Ovary (tissue), 9 donors: ENCODE data around the gene TSHZ2. TPM values are rescaled to one million over a fixed set of nuclear protein-coding genes. Genes with fewer than 3 reads are reported as not detected.

Experiments
- DNase-seq, 5 donors: peaks; one replicate each; pipeline ENCODE4 v3.0.0-alpha.2; 2019 to 2020
- H3K27ac ChIP-seq, 2 donors: fragments of 200-600 bp; one replicate each; pipeline versions ENCODE4 v1.5.1 to v1.8.0; 2019 to 2022
- H3K27me3 ChIP-seq: fragments of 200-600 bp; one replicate; pipeline ENCODE4 v1.8.0; 2022
- H3K36me3 ChIP-seq: fragments of 200-600 bp; sonication (generic); one replicate; pipeline ENCODE4 v1.5.1; 2019
- H3K4me1 ChIP-seq: one replicate; pipeline ENCODE4 v1.8.1; 2013; ENCODE audit warnings: mild to moderate bottlenecking, moderate library complexity; ENCODE audit not compliant: insufficient read depth
- H3K4me3 ChIP-seq: fragments of 200-600 bp; sonication (generic); one replicate; pipeline ENCODE4 v1.5.1; 2017
- H3K9me3 ChIP-seq, 2 donors: fragments of 200-600 bp in 1 of 2; sonication (generic) in 1 of 2; one replicate each; pipeline versions ENCODE4 v1.5.1 to v1.8.1; 2013 to 2019; ENCODE audit warnings: mild to moderate bottlenecking in 1 of 2, moderate library complexity in 1 of 2
- EP300 ChIP-seq: sonication (generic); formaldehyde crosslinking; IDR thresholded peaks from one replicate; pipeline ENCODE4 v1.6.1; 2017; ENCODE audit warnings: antibody characterized with exemption
- POLR2A ChIP-seq: fragments of 450-650 bp; IDR thresholded peaks from one replicate; pipeline ENCODE4 v1.6.1; 2017; ENCODE audit warnings: antibody characterized with exemption, mild to moderate bottlenecking, moderate library complexity
- WGBS, 3 donors: extraction: QIAGEN DNeasy Blood & Tissue Kit in 1 of 3; methylation state at CpG; one replicate each; pipeline versions ENCODE4 v1.1.5 to v1.1.7; 2013 to 2017; 5-methylcytosine and 5-hydroxymethylcytosine counted together
- intact Hi-C, 4 donors: fragments of 100-400 bp; cut with DNase I; formaldehyde crosslinking; loops; one replicate each; pipeline versions ENCODE4 v1.11.0 to v1.15.1; 2022 to 2023
- polyA plus RNA-seq, 2 donors: library from polyadenylated mRNA; stranded (reverse); fragments of 200-250 nt in 1 of 2; fragments of 350-450 nt in 1 of 2; fragmentation: Illumina TruSeq in 1 of 2; extraction: RNeasy Lipid Tissue Mini Kit (QIAGEN cat#74804) in 1 of 2; gene quantifications; one replicate each; pipeline ENCODE4 v1.2.3, GENCODE V29; 2013 to 2014
- total RNA-seq, 7 donors: library from RNA; depleted of rRNA in 2 of 7; stranded (reverse); fragments of >200 nt in 2 of 7; fragmentation: NEBNext Ultra II Directional in 3 of 7; extraction: Animal tissue kit (Norgen Biotek cat#: 25700) in 3 of 7; gene quantifications; one replicate each; pipeline versions ENCODE4 v1.1.0 to v1.2.4, GENCODE V29; 2016 to 2023
- TF ChIP-seq, protein P1 (sequence below), 3 donors: fragments of 450-650 bp in 2 of 3; fragments of 200-600 bp in 1 of 3; IDR thresholded peaks; one replicate each; pipeline versions ENCODE4 v1.5.1 to v1.8.0; 2016 to 2022; ENCODE audit warnings: antibody characterized with exemption in 3 of 3, mild to moderate bottlenecking in 1 of 3
- donor health status: DM: no; HTN: no; CAD: no; lungs with moderate emphysema.
- donor health status: DM: no; HTN: no; CAD: no.
- donor health status: Bipolar disorder and iron deficiency.
- donor health status: DM: yes; HTN: yes; CAD: no.
- donor health status: DM: no; HTN: no; CAD: no.
- donor health status: DM: yes; HTN: yes; CAD: no.

TSHZ2 gene
- total and polyA plus RNA-seq, 9 donors, result 18.2 to 113 (median 40.2) TPM

DNA sequence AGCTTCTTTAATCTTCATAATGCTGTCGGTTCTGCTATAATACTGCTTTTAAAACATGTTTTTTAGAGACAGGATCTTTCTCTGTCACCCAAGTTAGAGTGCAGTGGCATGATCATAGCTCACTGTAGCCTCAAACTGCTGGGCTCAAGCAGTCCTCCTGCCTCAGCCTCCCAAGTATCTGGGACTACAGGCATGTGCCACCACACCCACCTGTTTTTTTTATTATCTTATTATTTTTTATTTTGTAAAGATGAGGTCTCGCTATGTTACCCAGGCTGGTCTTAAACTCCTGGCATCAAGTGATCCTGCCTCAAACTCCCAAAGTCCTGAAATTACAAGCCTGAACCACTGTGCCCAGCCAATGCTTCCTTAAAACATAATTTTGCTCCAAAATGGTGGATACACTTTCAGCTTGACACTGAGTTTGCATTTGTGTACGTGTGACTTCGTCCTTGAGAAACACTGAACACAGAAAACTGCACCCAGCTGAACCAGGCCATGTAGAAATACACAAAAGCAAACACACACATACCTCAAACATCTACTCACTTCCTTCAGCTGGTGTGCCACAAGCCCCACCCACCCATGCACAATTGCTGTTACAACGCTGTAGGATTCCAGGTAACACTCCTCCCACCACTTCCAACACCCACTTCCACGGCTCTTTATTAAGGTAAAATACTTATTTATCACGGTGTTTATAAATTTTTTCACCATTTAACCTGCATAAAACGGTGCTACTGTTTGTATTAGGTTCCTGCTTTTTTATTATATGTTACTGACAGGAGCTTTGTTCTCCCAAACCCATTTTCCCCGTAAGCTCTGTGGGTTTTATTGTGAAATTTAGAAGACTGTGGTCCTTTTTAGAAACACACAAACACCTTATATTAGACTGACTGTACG, 109.1 kb downstream of the TSHZ2 start:
- no peaks in the 10 kb centered on the region for H3K9me3 ChIP-seq
- TF ChIP-seq POLR2A, result no peak
- no peak for TF ChIP-seq EP300
- TF ChIP-seq, protein P1, sequence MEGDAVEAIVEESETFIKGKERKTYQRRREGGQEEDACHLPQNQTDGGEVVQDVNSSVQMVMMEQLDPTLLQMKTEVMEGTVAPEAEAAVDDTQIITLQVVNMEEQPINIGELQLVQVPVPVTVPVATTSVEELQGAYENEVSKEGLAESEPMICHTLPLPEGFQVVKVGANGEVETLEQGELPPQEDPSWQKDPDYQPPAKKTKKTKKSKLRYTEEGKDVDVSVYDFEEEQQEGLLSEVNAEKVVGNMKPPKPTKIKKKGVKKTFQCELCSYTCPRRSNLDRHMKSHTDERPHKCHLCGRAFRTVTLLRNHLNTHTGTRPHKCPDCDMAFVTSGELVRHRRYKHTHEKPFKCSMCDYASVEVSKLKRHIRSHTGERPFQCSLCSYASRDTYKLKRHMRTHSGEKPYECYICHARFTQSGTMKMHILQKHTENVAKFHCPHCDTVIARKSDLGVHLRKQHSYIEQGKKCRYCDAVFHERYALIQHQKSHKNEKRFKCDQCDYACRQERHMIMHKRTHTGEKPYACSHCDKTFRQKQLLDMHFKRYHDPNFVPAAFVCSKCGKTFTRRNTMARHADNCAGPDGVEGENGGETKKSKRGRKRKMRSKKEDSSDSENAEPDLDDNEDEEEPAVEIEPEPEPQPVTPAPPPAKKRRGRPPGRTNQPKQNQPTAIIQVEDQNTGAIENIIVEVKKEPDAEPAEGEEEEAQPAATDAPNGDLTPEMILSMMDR (IDR thresholded peaks at IDR 0.05), result no peak
- WGBS, 3 donors, result 34 to 46% (median 38%) methylated on average over 10 of the region's 10 CpGs
- H3K27me3 ChIP-seq, result no peaks in the 10 kb centered on the region
- intact Hi-C loops, result no loop called here
- H3K27ac ChIP-seq, result no peak overlapping the region
- peak in 1 of 5 donors; percentile 24 for DNase-seq
- H3K4me3 ChIP-seq, result no peak overlapping the region
- no peaks in the 10 kb centered on the region for H3K36me3 ChIP-seq
- peaks cover 23% of the 10 kb centered on the region for H3K4me1 ChIP-seq

DNA sequence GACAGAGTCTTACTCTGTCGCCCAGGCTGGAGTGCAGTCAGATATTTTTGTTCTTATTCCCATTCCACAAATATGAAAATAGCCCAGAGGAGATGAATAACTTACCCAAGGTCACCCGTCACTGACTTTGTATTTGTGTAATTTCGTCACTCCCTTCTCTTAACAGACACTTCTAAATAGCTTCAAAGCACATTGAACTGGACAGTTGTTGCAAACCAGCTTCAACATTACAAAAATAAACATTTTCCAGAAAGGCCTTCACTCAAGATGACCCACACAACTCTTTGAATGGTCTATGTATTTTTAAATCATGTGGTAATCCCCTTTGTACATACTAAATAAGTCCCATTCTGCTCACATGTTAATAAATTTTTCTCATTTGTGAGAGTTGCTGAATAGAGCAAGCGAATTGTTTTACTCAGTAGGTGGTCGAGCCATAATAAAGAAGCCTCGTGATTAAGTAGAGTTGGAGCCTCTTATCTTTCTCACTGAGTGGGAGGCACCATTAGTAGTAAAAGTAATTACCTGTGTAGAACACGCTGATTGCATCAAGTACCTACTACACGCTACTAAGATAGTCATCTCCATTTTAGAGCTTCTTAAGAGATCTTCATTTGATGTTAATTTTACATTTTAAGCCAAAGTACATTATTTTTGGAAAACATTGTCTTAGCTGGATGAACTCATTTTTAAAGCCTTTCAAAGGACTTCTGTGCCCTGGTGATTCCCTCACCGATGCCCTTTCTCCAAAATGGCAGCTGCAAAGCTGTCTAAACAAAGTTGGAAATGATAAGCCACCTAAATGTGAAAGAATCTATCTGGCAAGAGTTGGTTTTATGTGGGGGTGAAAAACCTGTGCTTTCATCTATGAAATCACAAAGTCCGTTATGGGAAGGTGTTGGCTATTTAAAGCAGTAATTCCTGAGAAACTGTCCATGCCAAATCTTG, 110.0 kb downstream of the TSHZ2 start:
- DNase-seq, result no peak
- H3K4me3 ChIP-seq, result no peak overlapping the region
- H3K27me3 ChIP-seq, result no peaks in the 10 kb centered on the region
- no peak overlapping the region for H3K27ac ChIP-seq
- H3K4me1 ChIP-seq, result peaks cover 19% of the 10 kb centered on the region
- intact Hi-C loops, result no loop called here
- no peaks in the 10 kb centered on the region for H3K9me3 ChIP-seq
- WGBS, 3 donors, result 22 to 38% (median 29%) methylated on average over 10 of the region's 10 CpGs
- TF ChIP-seq, protein P1 (IDR thresholded peaks at IDR 0.05), result no peak
- no peak for TF ChIP-seq EP300
- no peak for TF ChIP-seq POLR2A
- H3K36me3 ChIP-seq, result no peaks in the 10 kb centered on the region

DNA sequence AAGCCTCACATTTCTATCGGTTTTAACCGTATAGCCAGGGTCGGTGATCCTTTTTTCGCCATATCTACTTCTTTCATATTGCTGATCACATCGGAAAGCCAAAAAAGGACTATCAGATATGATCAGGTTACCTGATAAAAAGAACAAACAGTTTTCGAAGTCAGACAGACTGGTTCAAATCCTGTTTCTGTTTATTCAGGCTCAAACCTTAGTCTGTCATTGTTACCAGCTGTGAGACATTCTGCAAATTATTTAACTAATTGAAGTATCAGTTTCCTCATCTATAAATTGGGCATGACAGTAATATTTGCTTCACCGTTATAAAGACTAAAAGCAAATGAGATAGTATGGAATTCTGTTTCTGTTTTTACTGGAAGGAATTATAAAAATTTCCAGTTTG, 111.3 kb downstream of the TSHZ2 start:
- no peak for DNase-seq
- no peak overlapping the region for H3K27ac ChIP-seq
- WGBS, 3 donors, result 89 to 92% (median 90%) methylated on average over 7 of the region's 7 CpGs
- intact Hi-C loops, result no loop called here
- H3K4me3 ChIP-seq, result no peak overlapping the region
- peaks cover 13% of the 10 kb centered on the region for H3K4me1 ChIP-seq
- H3K36me3 ChIP-seq, result no peaks in the 10 kb centered on the region
- TF ChIP-seq, protein P1 (IDR thresholded peaks at IDR 0.05), result no peak
- no peak for TF ChIP-seq EP300
- TF ChIP-seq POLR2A, result no peak
- no peaks in the 10 kb centered on the region for H3K27me3 ChIP-seq
- no peaks in the 10 kb centered on the region for H3K9me3 ChIP-seq

DNA sequence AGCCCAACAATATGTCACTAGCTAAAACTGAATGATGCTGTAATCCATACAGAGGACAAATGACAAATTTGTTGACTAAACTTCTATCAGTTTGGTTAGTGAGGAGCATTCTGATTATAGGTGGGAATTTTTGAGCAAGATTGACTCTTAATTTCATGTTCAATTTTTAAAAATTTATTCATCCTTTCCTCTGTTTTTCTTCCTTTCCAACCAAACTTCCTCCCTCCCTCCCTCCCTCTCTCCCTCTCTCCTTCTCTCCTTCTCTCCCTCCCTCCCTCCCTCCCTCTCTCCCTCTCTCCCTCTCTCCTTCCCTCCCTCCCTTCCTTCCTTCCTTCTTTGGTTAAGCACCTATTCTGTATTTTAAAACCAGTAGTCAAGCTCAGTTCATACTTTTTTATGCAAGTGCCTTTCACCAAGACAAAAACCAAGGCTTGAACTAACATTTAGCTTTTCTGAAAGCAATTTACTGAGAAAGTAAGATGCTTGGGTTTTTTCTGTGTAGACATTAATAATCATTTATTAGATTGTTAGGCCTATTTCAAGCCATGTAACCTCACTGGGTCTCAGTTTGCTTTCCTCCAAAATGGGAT, 112.3 kb downstream of the TSHZ2 start:
- Histone ChIP-seq H3K4me3 (no peak overlapping the region), H3K36me3 (no peaks in the 10 kb centered on the region), H3K4me1 (peaks cover 7% of the 10 kb centered on the region), H3K27ac (no peak overlapping the region), H3K27me3 (no peaks in the 10 kb centered on the region), H3K9me3 (no peaks in the 10 kb centered on the region)
- no peak for DNase-seq
- TF ChIP-seq, protein P1 (IDR thresholded peaks at IDR 0.05), result no peak
- TF ChIP-seq POLR2A (no peak), EP300 (no peak)
- intact Hi-C loops, result no loop called here
